ENCODE data around the gene MARVELD3.
"Not testable (repeated sequence)": the region's sequence is repeated elsewhere in the genome, so short reads cannot be mapped to it uniquely, and the experiment has no call there.

MARVELD3 gene

GRCh38 chr16:71584543-71585317, 41.3 kb upstream of the MARVELD3 start:
- no peak overlapping the region for H2AFZ ChIP-seq (ENCODE audit: low read length)
- no peaks in the 10 kb centered on the region for H3K9me3 ChIP-seq (ENCODE audit: low read length)
- H3F3A ChIP-seq (ENCODE audit: insufficient read depth, low read length) = no peaks in the 10 kb centered on the region
- no peaks in the 10 kb centered on the region for H3K9me2 ChIP-seq (ENCODE audit: low read depth, low read length)
- H4K20me1 ChIP-seq (ENCODE audit: insufficient read depth, low read length) = no peaks in the 10 kb centered on the region
- H3K4me1 ChIP-seq (ENCODE audit: insufficient read depth, low read length, severe bottlenecking) = no peaks in the 10 kb centered on the region
- no peak overlapping the region for H3K9ac ChIP-seq (ENCODE audit: low read length)
- no peak overlapping the region for H3K4me3 ChIP-seq (ENCODE audit: low read depth, low read length, poor library complexity, severe bottlenecking)
- H3K36me3 ChIP-seq (ENCODE audit: insufficient read depth, low read length) = no peaks in the 10 kb centered on the region
- no peaks in the 10 kb centered on the region for H3K79me2 ChIP-seq (ENCODE audit: insufficient read depth, low read length)
- H3K27ac ChIP-seq (ENCODE audit: low read depth, low read length, poor library complexity, severe bottlenecking) = no peak overlapping the region
- no peak overlapping the region for H3K4me2 ChIP-seq (ENCODE audit: low read length)
- TF ChIP-seq EZH2 (IDR thresholded peaks at IDR 0.05; ENCODE audit: borderline replicate concordance, low read length) = no peak
- TF ChIP-seq, protein P1, sequence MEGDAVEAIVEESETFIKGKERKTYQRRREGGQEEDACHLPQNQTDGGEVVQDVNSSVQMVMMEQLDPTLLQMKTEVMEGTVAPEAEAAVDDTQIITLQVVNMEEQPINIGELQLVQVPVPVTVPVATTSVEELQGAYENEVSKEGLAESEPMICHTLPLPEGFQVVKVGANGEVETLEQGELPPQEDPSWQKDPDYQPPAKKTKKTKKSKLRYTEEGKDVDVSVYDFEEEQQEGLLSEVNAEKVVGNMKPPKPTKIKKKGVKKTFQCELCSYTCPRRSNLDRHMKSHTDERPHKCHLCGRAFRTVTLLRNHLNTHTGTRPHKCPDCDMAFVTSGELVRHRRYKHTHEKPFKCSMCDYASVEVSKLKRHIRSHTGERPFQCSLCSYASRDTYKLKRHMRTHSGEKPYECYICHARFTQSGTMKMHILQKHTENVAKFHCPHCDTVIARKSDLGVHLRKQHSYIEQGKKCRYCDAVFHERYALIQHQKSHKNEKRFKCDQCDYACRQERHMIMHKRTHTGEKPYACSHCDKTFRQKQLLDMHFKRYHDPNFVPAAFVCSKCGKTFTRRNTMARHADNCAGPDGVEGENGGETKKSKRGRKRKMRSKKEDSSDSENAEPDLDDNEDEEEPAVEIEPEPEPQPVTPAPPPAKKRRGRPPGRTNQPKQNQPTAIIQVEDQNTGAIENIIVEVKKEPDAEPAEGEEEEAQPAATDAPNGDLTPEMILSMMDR (IDR thresholded peaks at IDR 0.05; ENCODE audit: low read length) = no peak
- H3K27me3 ChIP-seq (ENCODE audit: insufficient read depth, low read length) = no peaks in the 10 kb centered on the region

GRCh38 chr16:71585318-71585703, 40.7 kb upstream of the MARVELD3 start:
- Histone ChIP-seq H3K4me2 (ENCODE audit: low read length) (no peak overlapping the region), H3K36me3 (ENCODE audit: insufficient read depth, low read length) (no peaks in the 10 kb centered on the region), H3K27ac (ENCODE audit: low read depth, low read length, poor library complexity, severe bottlenecking) (no peak overlapping the region), H2AFZ (ENCODE audit: low read length) (no peak overlapping the region), H3K79me2 (ENCODE audit: insufficient read depth, low read length) (no peaks in the 10 kb centered on the region), H3K9me3 (ENCODE audit: low read length) (no peaks in the 10 kb centered on the region), H3K9ac (ENCODE audit: low read length) (no peak overlapping the region), H3K9me2 (ENCODE audit: low read depth, low read length) (no peaks in the 10 kb centered on the region), H3K4me1 (ENCODE audit: insufficient read depth, low read length, severe bottlenecking) (no peaks in the 10 kb centered on the region), H3K4me3 (ENCODE audit: low read depth, low read length, poor library complexity, severe bottlenecking) (no peak overlapping the region), H3F3A (ENCODE audit: insufficient read depth, low read length) (no peaks in the 10 kb centered on the region), H3K27me3 (ENCODE audit: insufficient read depth, low read length) (no peaks in the 10 kb centered on the region), H4K20me1 (ENCODE audit: insufficient read depth, low read length) (no peaks in the 10 kb centered on the region)
- TF ChIP-seq, protein P1 (IDR thresholded peaks at IDR 0.05; ENCODE audit: low read length) = no peak
- no peak for TF ChIP-seq EZH2 (IDR thresholded peaks at IDR 0.05; ENCODE audit: borderline replicate concordance, low read length)

DNA sequence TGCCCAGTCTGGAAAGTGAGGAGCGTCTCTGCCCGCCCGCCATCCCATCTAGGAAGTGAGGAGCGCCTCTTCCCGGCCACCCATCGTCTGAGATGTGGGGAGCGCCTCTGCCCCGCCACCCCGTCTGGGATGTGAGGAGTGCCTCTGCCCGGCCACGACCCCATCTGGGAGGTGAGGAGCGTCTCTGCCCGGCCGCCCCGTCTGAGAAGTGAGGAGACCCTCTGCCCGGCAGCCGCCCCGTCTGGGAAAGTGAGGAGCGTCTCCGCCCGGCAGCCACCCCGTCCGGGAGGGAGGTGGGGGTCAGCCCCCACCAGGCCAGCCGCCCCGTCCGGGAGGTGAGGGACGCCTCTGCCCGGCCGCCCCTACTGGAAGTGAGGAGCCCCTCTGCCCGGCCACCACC, 36.6 kb upstream of the MARVELD3 start:
- H3K4me2 ChIP-seq (ENCODE audit: low read length); H3K9me2 ChIP-seq (ENCODE audit: low read depth, low read length); H2AFZ ChIP-seq (ENCODE audit: low read length); H3K27me3 ChIP-seq (ENCODE audit: insufficient read depth, low read length); H3K9ac ChIP-seq (ENCODE audit: low read length); H4K20me1 ChIP-seq (ENCODE audit: insufficient read depth, low read length); H3K4me1 ChIP-seq (ENCODE audit: insufficient read depth, low read length, severe bottlenecking); H3K27ac ChIP-seq (ENCODE audit: low read depth, low read length, poor library complexity, severe bottlenecking); H3K79me2 ChIP-seq (ENCODE audit: insufficient read depth, low read length); H3K36me3 ChIP-seq (ENCODE audit: insufficient read depth, low read length); H3K4me3 ChIP-seq (ENCODE audit: low read depth, low read length, poor library complexity, severe bottlenecking); H3F3A ChIP-seq (ENCODE audit: insufficient read depth, low read length); H3K9me3 ChIP-seq (ENCODE audit: low read length): not testable (repeated sequence)

DNA sequence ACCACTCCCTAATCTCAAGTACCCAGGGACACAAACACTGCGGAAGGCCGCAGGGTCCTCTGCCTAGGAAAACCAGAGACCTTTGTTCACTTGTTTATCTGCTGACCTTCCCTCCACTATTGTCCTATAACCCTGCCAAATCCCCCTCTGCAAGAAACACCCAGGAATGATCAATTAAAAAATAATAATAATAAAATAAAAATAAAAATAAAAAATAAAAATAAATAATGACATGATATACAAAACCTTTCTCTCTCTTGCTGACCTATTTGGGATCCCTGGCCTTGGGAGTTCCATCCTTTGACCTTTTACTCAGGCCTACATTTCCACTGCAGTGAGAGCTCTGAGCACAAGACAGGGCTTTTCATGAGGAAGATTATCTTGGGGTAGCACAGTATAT, 35.9 kb upstream of the MARVELD3 start:
- H3K9ac ChIP-seq (ENCODE audit: low read length); H3K36me3 ChIP-seq (ENCODE audit: insufficient read depth, low read length); H3K4me3 ChIP-seq (ENCODE audit: low read depth, low read length, poor library complexity, severe bottlenecking); H3K27ac ChIP-seq (ENCODE audit: low read depth, low read length, poor library complexity, severe bottlenecking); H3K4me1 ChIP-seq (ENCODE audit: insufficient read depth, low read length, severe bottlenecking); H3K79me2 ChIP-seq (ENCODE audit: insufficient read depth, low read length); H3K9me2 ChIP-seq (ENCODE audit: low read depth, low read length); H3F3A ChIP-seq (ENCODE audit: insufficient read depth, low read length); H2AFZ ChIP-seq (ENCODE audit: low read length); H4K20me1 ChIP-seq (ENCODE audit: insufficient read depth, low read length); H3K4me2 ChIP-seq (ENCODE audit: low read length); H3K9me3 ChIP-seq (ENCODE audit: low read length); H3K27me3 ChIP-seq (ENCODE audit: insufficient read depth, low read length): not testable (repeated sequence)
